Right cardiac atrium (tissue), 5 donors: Measurements from ENCODE around the gene B3GNT3. TPM values are rescaled to one million over a fixed set of nuclear protein-coding genes. Genes with fewer than 3 reads are reported as not detected.

Experiments used
- ATAC-seq, 2 donors: fragments of 200-7000 bp; cut with Tn5 transposase; one replicate each; pipeline versions ENCODE4 v1.8.0 to v1.9.1; 2020; ENCODE audit warnings: moderate library complexity in 2 of 2, mild to moderate bottlenecking in 1 of 2
- DNase-seq, 3 donors: peaks; one replicate each; pipeline ENCODE4 v3.0.0-alpha.2; 2020
- H3K27ac ChIP-seq: one replicate; pipeline ENCODE4 v1.5.1; 2013; ENCODE audit warnings: mild to moderate bottlenecking, low read length, control low read depth, moderate library complexity
- H3K27me3 ChIP-seq: one replicate; pipeline ENCODE4 v1.6.1; 2013; ENCODE audit not compliant: control insufficient read depth, insufficient read depth
- H3K4me1 ChIP-seq: one replicate; pipeline ENCODE4 v1.6.1; 2013; ENCODE audit warnings: low read length; ENCODE audit not compliant: control insufficient read depth, insufficient read depth
- H3K4me3 ChIP-seq: one replicate; pipeline ENCODE4 v1.5.1; 2013; ENCODE audit warnings: low read length, control low read depth
- H3K9me3 ChIP-seq: one replicate; pipeline ENCODE4 v1.6.1; 2013; ENCODE audit warnings: low read length; ENCODE audit not compliant: control insufficient read depth
- WGBS: extraction: QIAGEN DNeasy Blood & Tissue Kit; methylation state at CpG from one replicate; pipeline ENCODE4 v1.1.7; 2013; 5-methylcytosine and 5-hydroxymethylcytosine counted together
- intact Hi-C, 4 donors: fragments of 100-400 bp; cut with DNase I; formaldehyde crosslinking; loops; one replicate each; pipeline versions ENCODE4 v1.11.0 to v1.14.0; 2022 to 2023
- polyA plus RNA-seq: library from polyadenylated mRNA; stranded (reverse); fragments of 200-250 nt; gene quantifications from one replicate; pipeline ENCODE4 v1.2.3, GENCODE V29; 2013
- total RNA-seq, 4 donors: library from RNA; stranded (reverse); fragmentation: NEBNext Ultra II Directional; extraction: Animal tissue kit (Norgen Biotek cat#: 25700); gene quantifications; one replicate each; pipeline ENCODE4 v1.2.1, GENCODE V29; 2021
- donor health status: healthy with polysubstance abuse.
- donor health status: DM: no; HTN: yes; CAD: no.
- donor health status: DM: no; HTN: no; CAD: no.
- donor health status: DM: no; HTN: yes; CAD: no; lungs with severe emphysema.
- donor health status: DM: yes; HTN: yes; CAD: no.

The B3GNT3 gene
- total and polyA plus RNA-seq, 5 donors = not detected

- Histone ChIP-seq H3K9me3 (no peaks in the 10 kb centered on the region), H3K27me3 (no peaks in the 10 kb centered on the region), H3K4me3 (no peak overlapping the region), H3K4me1 (peaks cover 2% of the 10 kb centered on the region), H3K27ac (no peak overlapping the region)
- intact Hi-C loops = no loop called here
- no peak for DNase-seq
- WGBS = 93% methylated on average over 7 of the region's 7 CpGs
- no peak for ATAC-seq
Measured at GRCh38 chr19:17837972-17838371, 43.0 kb downstream of the B3GNT3 start.

DNA sequence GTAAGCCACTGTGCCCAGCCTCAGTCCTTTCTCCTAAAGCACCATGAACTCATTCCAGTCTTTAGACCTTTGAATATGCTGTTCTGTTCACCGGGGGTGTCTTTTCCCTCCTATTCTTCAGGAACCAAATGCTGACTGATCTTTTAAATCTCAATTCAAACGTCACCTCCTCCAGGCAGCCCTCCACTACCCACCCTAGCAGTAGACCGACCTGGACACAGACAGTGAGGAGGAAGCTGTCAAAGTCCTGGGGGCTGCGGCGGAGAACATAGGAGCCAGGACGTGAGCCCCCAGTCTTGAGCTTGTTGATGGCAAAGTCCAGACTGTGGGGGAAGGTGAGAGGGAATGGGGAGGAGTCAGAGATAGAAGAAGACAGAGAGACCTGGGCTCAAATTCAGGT lies 45.1 kb downstream of the B3GNT3 start:
- H3K9me3 ChIP-seq = no peaks in the 10 kb centered on the region
- H3K4me3 ChIP-seq = no peak overlapping the region
- 82% methylated on average over 6 of the region's 6 CpGs for WGBS
- H3K27me3 ChIP-seq = no peaks in the 10 kb centered on the region
- no peak overlapping the region for H3K27ac ChIP-seq
- ATAC-seq = no peak
- intact Hi-C loops = no loop called here
- peaks cover 2% of the 10 kb centered on the region for H3K4me1 ChIP-seq
- no peak for DNase-seq

DNA sequence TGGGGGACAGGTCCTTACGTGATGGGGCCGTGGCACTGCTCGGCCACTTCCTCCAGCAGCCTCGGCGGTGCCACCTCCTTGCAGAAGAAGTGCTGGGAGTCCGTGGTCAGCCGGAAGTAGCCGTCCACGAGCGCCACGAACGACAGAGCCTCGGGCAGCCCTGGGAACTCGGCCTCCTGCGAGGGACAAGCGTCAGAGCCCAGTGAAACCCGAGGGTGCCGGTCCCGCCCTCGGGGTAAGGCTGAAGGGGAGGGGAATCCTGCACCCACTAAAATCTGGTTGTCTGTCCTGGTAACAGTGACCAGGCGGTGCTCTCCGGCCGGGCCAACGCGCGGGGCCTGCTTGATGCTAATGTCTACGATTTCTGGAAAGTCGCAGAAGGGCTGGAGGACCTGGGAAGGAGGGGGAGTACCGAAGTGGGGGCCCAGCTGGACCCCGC lies 46.5 kb downstream of the B3GNT3 start:
- peaks cover 2% of the 10 kb centered on the region for H3K4me1 ChIP-seq
- peak overlapping the region; percentile 24 for H3K4me3 ChIP-seq
- intact Hi-C loops = no loop called here
- no peaks in the 10 kb centered on the region for H3K9me3 ChIP-seq
- H3K27ac ChIP-seq = no peak overlapping the region
- peak; percentile 27 to 32 for ATAC-seq
- H3K27me3 ChIP-seq = no peaks in the 10 kb centered on the region
- DNase-seq = peak in 1 of 3 donors; percentile 75
- WGBS = 36% methylated on average over 30 of the region's 30 CpGs

GRCh38 chr19:17841810-17842662 lies 47.1 kb downstream of the B3GNT3 start:
- Histone ChIP-seq H3K4me1 (peaks cover 2% of the 10 kb centered on the region), H3K9me3 (no peaks in the 10 kb centered on the region), H3K4me3 (peak overlapping the region; percentile 24), H3K27ac (no peak overlapping the region), H3K27me3 (no peaks in the 10 kb centered on the region)
- intact Hi-C loops = no loop called here
- DNase-seq (peak; percentile 89 to 93 (median 93)), ATAC-seq (peak; percentile 83 to 90)
- 26% methylated on average over 56 of the region's 56 CpGs for WGBS

DNA sequence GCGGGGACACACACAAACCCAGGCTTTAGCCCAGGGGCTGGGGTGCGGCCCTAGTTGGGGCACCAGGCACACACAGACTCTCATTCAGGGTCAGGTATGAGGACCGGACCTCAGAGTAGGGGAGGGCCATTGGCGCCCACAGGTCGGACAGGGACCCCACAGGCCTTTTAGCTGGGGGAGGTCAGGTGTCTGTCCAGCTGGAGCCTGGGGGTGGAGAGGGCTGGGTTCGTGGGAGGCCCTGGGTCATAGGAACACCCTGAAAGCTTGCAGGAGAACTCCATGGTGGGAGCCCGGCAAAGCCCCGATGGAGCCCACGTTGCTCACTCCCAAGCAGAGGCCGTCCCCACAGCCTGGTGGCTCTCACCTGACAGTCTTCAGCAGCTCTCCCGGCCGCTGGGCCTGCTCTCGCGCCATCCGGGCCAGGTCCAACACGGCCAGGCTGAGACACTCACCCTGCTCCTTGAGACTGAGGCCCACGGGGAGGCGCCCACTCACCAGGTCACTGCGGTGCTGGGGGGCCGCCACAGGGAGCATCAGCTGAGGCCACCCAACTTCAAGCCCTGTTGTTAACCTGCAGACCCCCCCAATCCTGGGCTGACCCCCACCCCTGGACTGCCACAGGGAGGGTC lies 47.8 kb downstream of the B3GNT3 start:
- H3K27ac ChIP-seq = no peak overlapping the region
- DNase-seq (peak in 1 of 3 donors; percentile 52), ATAC-seq (no peak)
- intact Hi-C loops = no loop called here
- 74% methylated on average over 20 of the region's 20 CpGs for WGBS
- H3K4me1 ChIP-seq = peaks cover 2% of the 10 kb centered on the region
- H3K4me3 ChIP-seq = no peak overlapping the region
- no peaks in the 10 kb centered on the region for H3K9me3 ChIP-seq
- no peaks in the 10 kb centered on the region for H3K27me3 ChIP-seq

GRCh38 chr19:17843292-17843827 lies 48.4 kb downstream of the B3GNT3 start:
- 88% methylated on average over 9 of the region's 9 CpGs for WGBS
- Histone ChIP-seq H3K4me1 (peaks cover 6% of the 10 kb centered on the region), H3K27ac (no peak overlapping the region), H3K27me3 (no peaks in the 10 kb centered on the region), H3K9me3 (no peaks in the 10 kb centered on the region), H3K4me3 (no peak overlapping the region)
- intact Hi-C loops = no loop called here
- DNase-seq (peak in 1 of 3 donors; percentile 43), ATAC-seq (no peak)

- WGBS = 86% methylated on average over 14 of the region's 14 CpGs
Measured at GRCh38 chr19:17843908-17844490, 49.1 kb downstream of the B3GNT3 start.

DNA sequence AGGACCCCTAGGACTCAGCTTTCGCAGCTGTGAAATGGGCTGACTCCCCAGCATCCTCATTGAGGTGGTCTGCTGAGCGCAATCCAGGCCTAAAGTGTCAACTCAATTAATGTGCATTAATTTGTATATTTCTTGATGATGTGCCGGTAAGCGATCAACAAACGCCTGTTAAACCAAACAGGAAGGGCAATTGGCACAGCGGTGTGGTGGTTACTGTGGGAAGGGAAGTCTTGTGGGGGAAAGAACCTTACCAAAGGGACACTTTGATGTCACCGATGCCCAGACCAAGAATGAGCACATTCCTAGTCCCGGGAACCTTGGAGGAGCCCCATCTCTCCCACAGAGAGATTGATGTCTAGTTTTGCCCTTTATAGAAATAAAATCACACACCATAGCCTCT lies 51.2 kb downstream of the B3GNT3 start:
- intact Hi-C loops = loop anchor here in 1 of 4 donors (5.0 kb wide), 1 partner anchor 129 kb away; the partner anchor contains the start of gene MAP1S
- H3K9me3 ChIP-seq = no peaks in the 10 kb centered on the region
- DNase-seq (no peak), ATAC-seq (no peak)
- WGBS = 85% methylated on average over 8 of the region's 8 CpGs
- no peaks in the 10 kb centered on the region for H3K27me3 ChIP-seq
- H3K4me3 ChIP-seq = no peak overlapping the region
- peaks cover 8% of the 10 kb centered on the region for H3K4me1 ChIP-seq
- no peak overlapping the region for H3K27ac ChIP-seq

More at GRCh38 chr19:17843908-17844490, 49.1 kb downstream of the B3GNT3 start:
- Histone ChIP-seq H3K27ac (no peak overlapping the region), H3K4me1 (peaks cover 7% of the 10 kb centered on the region), H3K9me3 (no peaks in the 10 kb centered on the region), H3K4me3 (no peak overlapping the region), H3K27me3 (no peaks in the 10 kb centered on the region)
- ATAC-seq = no peak
- no peak for DNase-seq
- intact Hi-C loops = no loop called here

- peak within 1 kb of the TSS; percentile 72 for H3K4me3 ChIP-seq
- peak; percentile 76 to 88 (median 88) for DNase-seq
- intact Hi-C loops = loop anchor here in 1 of 4 donors (5.0 kb wide), 1 partner anchor 130 kb away; the partner anchor contains the start of gene MAP1S
- ATAC-seq = peak; percentile 68 to 76
- H3K27ac ChIP-seq = peak within 1 kb of the TSS; percentile 80
- 6% methylated on average over 40 of the region's 40 CpGs for WGBS
- H3K9me3 ChIP-seq = no peaks in the 10 kb centered on the region
- peaks cover 6% of the 10 kb centered on the region for H3K4me1 ChIP-seq
- no peaks in the 10 kb centered on the region for H3K27me3 ChIP-seq
Measured at GRCh38 chr19:17847538-17848366, 52.8 kb downstream of the B3GNT3 start, which contains the start of gene JAK3. JAK3 (minus strand) TSS chr19:17847982; CDS start chr19:17844417, 3,565 bp downstream.
